Activated CD4-positive, alpha-beta T cell treated with anti-CD3 and anti-CD28 coated beads, Interleukin-2, amount 10 ng/mL, durations not matched to agents 7 days and 5 days (primary cell): ENCODE results near the gene POU3F2. TPM values are rescaled to one million over a fixed set of nuclear protein-coding genes. Genes with fewer than 3 reads are reported as not detected.
A peak's percentile ranks its signal among the peaks of the same experiment; 100 is the strongest.

Experiments used
- CTCF ChIA-PET: fragments of 350-600 bp; sonication (Branson Sonifier 250); formaldehyde crosslinking; loops from one replicate; lab custom pipeline; 2021; ENCODE audit warnings: antibody characterized with exemption; lab: Charles Lee
- POLR2A ChIA-PET: fragments of 350-600 bp; sonication (Branson Sonifier 250); formaldehyde crosslinking; loops from one replicate; lab custom pipeline; 2021; ENCODE audit warnings: antibody characterized with exemption; lab: Charles Lee
- DNase-seq: peaks from one replicate; pipeline ENCODE4 v3.0.0-alpha.2; 2020
- H3K27ac Mint-ChIP-seq: one replicate; pipeline ENCODE4 v1.8.0; 2021; ENCODE audit warnings: mild to moderate bottlenecking, moderate library complexity, mixed read lengths
- H3K27me3 Mint-ChIP-seq: one replicate; pipeline ENCODE4 v1.8.0; 2021; ENCODE audit warnings: mixed read lengths
- H3K36me3 Mint-ChIP-seq: one replicate; pipeline ENCODE4 v1.8.0; 2021; ENCODE audit warnings: low read depth, mixed read lengths
- H3K4me1 Mint-ChIP-seq: one replicate; pipeline ENCODE4 v1.8.0; 2021; ENCODE audit warnings: mixed read lengths
- H3K4me3 Mint-ChIP-seq: one replicate; pipeline ENCODE4 v1.8.0; 2021; ENCODE audit warnings: mild to moderate bottlenecking, moderate library complexity, mixed read lengths
- H3K9me3 Mint-ChIP-seq: one replicate; pipeline ENCODE4 v1.8.0; 2021; ENCODE audit warnings: mixed read lengths
- total RNA-seq, 2 experiments: library from RNA; stranded (reverse); gene quantifications; one replicate each; pipeline ENCODE4 v1.2.3, GENCODE V29; 2021

Gene POU3F2
- not detected for total RNA-seq

- peaks cover 34% of the 10 kb centered on the region for H3K4me1 Mint-ChIP-seq
- peak within 1 kb of the TSS; percentile 73 for H3K4me3 Mint-ChIP-seq
- peaks cover 82% of the 10 kb centered on the region for H3K27me3 Mint-ChIP-seq
- H3K27ac Mint-ChIP-seq: peak within 1 kb of the TSS; percentile 63
- peak; percentile 63 for DNase-seq
- no peaks in the 10 kb centered on the region for H3K9me3 Mint-ChIP-seq
- ChIA-PET POLR2A (no interaction called here), CTCF (interaction anchor here (1.4 kb wide), 1 partner anchor 13 kb away, joined by 3 read pairs; no protein-coding TSS in a partner anchor)
- peaks cover 2% of the 10 kb centered on the region for H3K36me3 Mint-ChIP-seq
These were observed at the start of gene POU3F2 for GRCh38 chr6:98834060-98835031. POU3F2 (plus strand) TSS chr6:98834574; CDS start chr6:98834874, 300 bp downstream.

- Mint-ChIP-seq H3K27me3 (peaks cover 15% of the 10 kb centered on the region), H3K9me3 (no peaks in the 10 kb centered on the region), H3K27ac (no peak overlapping the region), H3K4me1 (no peaks in the 10 kb centered on the region), H3K4me3 (no peak overlapping the region), H3K36me3 (no peaks in the 10 kb centered on the region)
- DNase-seq: no peak
- ChIA-PET POLR2A (no interaction called here), CTCF (no interaction called here)
These were observed 46.9 kb upstream of the POU3F2 start for GRCh38 chr6:98787435-98787834.

GRCh38 chr6:98787961-98788360 is 46.4 kb upstream of the POU3F2 start:
- Mint-ChIP-seq H3K36me3 (no peaks in the 10 kb centered on the region), H3K4me1 (no peaks in the 10 kb centered on the region), H3K4me3 (no peak overlapping the region), H3K9me3 (no peaks in the 10 kb centered on the region), H3K27me3 (peaks cover 10% of the 10 kb centered on the region), H3K27ac (no peak overlapping the region)
- ChIA-PET CTCF (no interaction called here), POLR2A (no interaction called here)
- no peak for DNase-seq

- ChIA-PET CTCF (no interaction called here), POLR2A (no interaction called here)
- Mint-ChIP-seq H3K9me3 (no peaks in the 10 kb centered on the region), H3K36me3 (no peaks in the 10 kb centered on the region), H3K27me3 (peaks cover 5% of the 10 kb centered on the region), H3K27ac (no peak overlapping the region), H3K4me1 (no peaks in the 10 kb centered on the region), H3K4me3 (no peak overlapping the region)
- no peak for DNase-seq
These were observed 40.0 kb upstream of the POU3F2 start for GRCh38 chr6:98794307-98794842.

GRCh38 chr6:98797217-98797994 is 37.0 kb upstream of the POU3F2 start:
- ChIA-PET CTCF (no interaction called here), POLR2A (no interaction called here)
- no peaks in the 10 kb centered on the region for H3K9me3 Mint-ChIP-seq
- no peak for DNase-seq
- peaks cover 5% of the 10 kb centered on the region for H3K27me3 Mint-ChIP-seq
- H3K4me3 Mint-ChIP-seq: no peak overlapping the region
- no peak overlapping the region for H3K27ac Mint-ChIP-seq
- H3K36me3 Mint-ChIP-seq: no peaks in the 10 kb centered on the region
- H3K4me1 Mint-ChIP-seq: no peaks in the 10 kb centered on the region

- Mint-ChIP-seq H3K4me1 (no peaks in the 10 kb centered on the region), H3K4me3 (no peak overlapping the region), H3K27ac (no peak overlapping the region), H3K9me3 (no peaks in the 10 kb centered on the region), H3K36me3 (no peaks in the 10 kb centered on the region), H3K27me3 (peaks cover 10% of the 10 kb centered on the region)
- POLR2A ChIA-PET: no interaction called here
- DNase-seq: no peak
- CTCF ChIA-PET: no interaction called here
These were observed 33.5 kb upstream of the POU3F2 start for GRCh38 chr6:98800866-98801265.

GRCh38 chr6:98808541-98809210 is 25.7 kb upstream of the POU3F2 start:
- no peak for DNase-seq
- CTCF ChIA-PET: no interaction called here
- Mint-ChIP-seq H3K4me1 (no peaks in the 10 kb centered on the region), H3K4me3 (no peak overlapping the region), H3K27me3 (peaks cover 17% of the 10 kb centered on the region), H3K27ac (no peak overlapping the region), H3K36me3 (no peaks in the 10 kb centered on the region), H3K9me3 (no peaks in the 10 kb centered on the region)
- POLR2A ChIA-PET: no interaction called here

GRCh38 chr6:98812220-98812619 is 22.2 kb upstream of the POU3F2 start:
- ChIA-PET CTCF (no interaction called here), POLR2A (no interaction called here)
- Mint-ChIP-seq H3K9me3 (no peaks in the 10 kb centered on the region), H3K36me3 (no peaks in the 10 kb centered on the region), H3K27ac (no peak overlapping the region), H3K4me1 (no peaks in the 10 kb centered on the region), H3K27me3 (peaks cover 15% of the 10 kb centered on the region), H3K4me3 (no peak overlapping the region)
- no peak for DNase-seq

- H3K27ac Mint-ChIP-seq: no peak overlapping the region
- DNase-seq: no peak
- no peaks in the 10 kb centered on the region for H3K36me3 Mint-ChIP-seq
- peaks cover 34% of the 10 kb centered on the region for H3K27me3 Mint-ChIP-seq
- POLR2A ChIA-PET: no interaction called here
- CTCF ChIA-PET: interaction anchor here (0.7 kb wide), 1 partner anchor 13 kb away, joined by 4 read pairs; no protein-coding TSS in a partner anchor
- H3K4me1 Mint-ChIP-seq: no peaks in the 10 kb centered on the region
- H3K9me3 Mint-ChIP-seq: no peaks in the 10 kb centered on the region
- H3K4me3 Mint-ChIP-seq: no peak overlapping the region
These were observed 17.6 kb upstream of the POU3F2 start for GRCh38 chr6:98816799-98817198.

GRCh38 chr6:98821756-98822405 is 12.5 kb upstream of the POU3F2 start:
- ChIA-PET POLR2A (no interaction called here), CTCF (interaction anchor here (1.4 kb wide), 1 partner anchor 11 kb away, joined by 3 read pairs; no protein-coding TSS in a partner anchor)

GRCh38 chr6:98823428-98824161 is 10.8 kb upstream of the POU3F2 start:
- Mint-ChIP-seq H3K27me3 (peaks cover 86% of the 10 kb centered on the region), H3K27ac (no peak overlapping the region), H3K4me3 (peak overlapping the region; percentile 45), H3K4me1 (peaks cover 20% of the 10 kb centered on the region), H3K9me3 (peaks cover 2% of the 10 kb centered on the region), H3K36me3 (no peaks in the 10 kb centered on the region)
- POLR2A ChIA-PET: no interaction called here
- DNase-seq: no peak
- CTCF ChIA-PET: no interaction called here

More at GRCh38 chr6:98821756-98822405, 12.5 kb upstream of the POU3F2 start:
- H3K27me3 Mint-ChIP-seq: peaks cover 72% of the 10 kb centered on the region
- peaks cover 14% of the 10 kb centered on the region for H3K4me1 Mint-ChIP-seq
- no peak overlapping the region for H3K27ac Mint-ChIP-seq
- H3K4me3 Mint-ChIP-seq: no peak overlapping the region
- H3K9me3 Mint-ChIP-seq: peaks cover 2% of the 10 kb centered on the region
- H3K36me3 Mint-ChIP-seq: no peaks in the 10 kb centered on the region
- no peak for DNase-seq
